ENCODE data around the gene FHAD1.

Gene FHAD1

GRCh38 chr1:15282810-15283474, 35.9 kb downstream of the FHAD1 start:
- no peak for TF ChIP-seq Cebpa-rat (IDR thresholded peaks at IDR 0.05)
- Histone ChIP-seq H3K4me2 (no peak overlapping the region), H3K4me3 (no peak overlapping the region)

GRCh38 chr1:15283526-15283925, 36.5 kb downstream of the FHAD1 start:
- Histone ChIP-seq H3K4me3 (no peak overlapping the region), H4K20me1 (no peaks in the 10 kb centered on the region), H3K27me3 (no peaks in the 10 kb centered on the region), H3K9ac (no peak overlapping the region), H3K4me2 (no peak overlapping the region), H3K9me3 (replicated peaks in 1 of 11) (peaks cover 0 to 20% (median 7%) of the 10 kb centered on the region in 11 experiments; a peak in 11 of 22 replicates), H3K36me3 (no peaks in the 10 kb centered on the region), H3K27ac (no peak overlapping the region), H3K4me1 (peaks cover 0 to 13% (median 6%) of the 10 kb centered on the region in 10 experiments; a peak in 14 of 20 replicates)
- no peak for TF ChIP-seq Cebpa-rat (IDR thresholded peaks at IDR 0.05)

More at GRCh38 chr1:15282810-15283474, 35.9 kb downstream of the FHAD1 start:
- Histone ChIP-seq H3K4me1 (peaks cover 0 to 13% (median 6%) of the 10 kb centered on the region in 10 experiments; a peak in 14 of 20 replicates), H3K9me3 (replicated peaks in 1 of 11) (peaks cover 0 to 19% (median 7%) of the 10 kb centered on the region in 11 experiments; a peak in 11 of 22 replicates), H3K27ac (no peak overlapping the region), H3K9ac (no peak overlapping the region), H4K20me1 (no peaks in the 10 kb centered on the region), H3K36me3 (no peaks in the 10 kb centered on the region), H3K27me3 (no peaks in the 10 kb centered on the region)

- peaks cover 0 to 21% (median 7%) of the 10 kb centered on the region in 11 experiments; a peak in 11 of 22 replicates for H3K9me3 ChIP-seq (replicated peaks in 1 of 11)
- H3K36me3 ChIP-seq: no peaks in the 10 kb centered on the region
Observed at GRCh38 chr1:15286452-15286851, 39.4 kb downstream of the FHAD1 start.

GRCh38 chr1:15287035-15287979, 40.3 kb downstream of the FHAD1 start:
- TF ChIP-seq Cebpa-rat (IDR thresholded peaks at IDR 0.05): no peak
- no peak overlapping the region for H3K9ac ChIP-seq
- H3K4me3 ChIP-seq: no peak overlapping the region
- no peaks in the 10 kb centered on the region for H3K27me3 ChIP-seq
- H3K4me1 ChIP-seq: peaks cover 0 to 13% (median 6%) of the 10 kb centered on the region in 10 experiments; a peak in 15 of 20 replicates
- no peaks in the 10 kb centered on the region for H3K36me3 ChIP-seq
- no peaks in the 10 kb centered on the region for H4K20me1 ChIP-seq
- no peak overlapping the region for H3K4me2 ChIP-seq
- H3K27ac ChIP-seq: no peak overlapping the region
- H3K9me3 ChIP-seq (replicated peaks in 1 of 11): peaks cover 0 to 25% (median 7%) of the 10 kb centered on the region in 11 experiments; a peak in 11 of 22 replicates

More at GRCh38 chr1:15286452-15286851, 39.4 kb downstream of the FHAD1 start:
- no peak overlapping the region for H3K4me2 ChIP-seq
- peaks cover 0 to 13% (median 6%) of the 10 kb centered on the region in 10 experiments; a peak in 15 of 20 replicates for H3K4me1 ChIP-seq
- no peaks in the 10 kb centered on the region for H4K20me1 ChIP-seq
- no peaks in the 10 kb centered on the region for H3K27me3 ChIP-seq
- no peak overlapping the region for H3K27ac ChIP-seq
- H3K4me3 ChIP-seq: no peak overlapping the region
- TF ChIP-seq Cebpa-rat (IDR thresholded peaks at IDR 0.05): no peak
- no peak overlapping the region for H3K9ac ChIP-seq

GRCh38 chr1:15288173-15288926, 41.3 kb downstream of the FHAD1 start:
- no peak overlapping the region for H3K9ac ChIP-seq
- peaks cover 0 to 13% (median 6%) of the 10 kb centered on the region in 10 experiments; a peak in 15 of 20 replicates for H3K4me1 ChIP-seq
- H3K9me3 ChIP-seq (replicated peaks in 1 of 11): peaks cover 0 to 25% (median 7%) of the 10 kb centered on the region in 11 experiments; a peak in 11 of 22 replicates
- H3K27me3 ChIP-seq: no peaks in the 10 kb centered on the region
- H3K36me3 ChIP-seq: no peaks in the 10 kb centered on the region
- no peak overlapping the region for H3K27ac ChIP-seq
- TF ChIP-seq Cebpa-rat (IDR thresholded peaks at IDR 0.05): no peak
- no peak overlapping the region for H3K4me3 ChIP-seq
- no peak overlapping the region for H3K4me2 ChIP-seq
- no peaks in the 10 kb centered on the region for H4K20me1 ChIP-seq

- peaks cover 0 to 8% (median 6%) of the 10 kb centered on the region in 10 experiments; a peak in 15 of 20 replicates for H3K4me1 ChIP-seq
- H3K27me3 ChIP-seq: no peaks in the 10 kb centered on the region
- no peak for TF ChIP-seq Cebpa-rat (IDR thresholded peaks at IDR 0.05)
- H3K4me2 ChIP-seq: no peak overlapping the region
- H3K9ac ChIP-seq: no peak overlapping the region
- no peak overlapping the region for H3K4me3 ChIP-seq
- no peak overlapping the region for H3K27ac ChIP-seq
- no peaks in the 10 kb centered on the region for H3K36me3 ChIP-seq
- no peaks in the 10 kb centered on the region for H4K20me1 ChIP-seq
- peaks cover 0 to 25% (median 7%) of the 10 kb centered on the region in 11 experiments; a peak in 11 of 22 replicates for H3K9me3 ChIP-seq (replicated peaks in 1 of 11)
Observed at GRCh38 chr1:15289251-15289651, 42.2 kb downstream of the FHAD1 start.

GRCh38 chr1:15290382-15290781, 43.4 kb downstream of the FHAD1 start:
- no peak overlapping the region for H3K27ac ChIP-seq
- H3K9ac ChIP-seq: no peak overlapping the region
- TF ChIP-seq Cebpa-rat (IDR thresholded peaks at IDR 0.05): no peak
- no peak overlapping the region for H3K4me2 ChIP-seq
- no peaks in the 10 kb centered on the region; a peak in 1 of 20 replicates for H3K4me1 ChIP-seq
- H3K4me3 ChIP-seq: no peak overlapping the region
- H3K36me3 ChIP-seq: no peaks in the 10 kb centered on the region
- H3K27me3 ChIP-seq: no peaks in the 10 kb centered on the region
- no peaks in the 10 kb centered on the region for H4K20me1 ChIP-seq
- peaks cover 0 to 25% (median 7%) of the 10 kb centered on the region in 11 experiments; a peak in 11 of 22 replicates for H3K9me3 ChIP-seq (replicated peaks in 1 of 11)

GRCh38 chr1:15295696-15296095, 48.7 kb downstream of the FHAD1 start:
- H3K9ac ChIP-seq: no peak overlapping the region
- H3K4me2 ChIP-seq: no peak overlapping the region
- no peak overlapping the region for H3K27ac ChIP-seq
- no peak for TF ChIP-seq Cebpa-rat (IDR thresholded peaks at IDR 0.05)
- H3K4me3 ChIP-seq: no peak overlapping the region
- no peaks in the 10 kb centered on the region for H3K27me3 ChIP-seq
- H3K4me1 ChIP-seq: peaks cover 0 to 29% (median 2%) of the 10 kb centered on the region in 10 experiments; a peak in 9 of 20 replicates
- H4K20me1 ChIP-seq: no peaks in the 10 kb centered on the region
- H3K9me3 ChIP-seq (replicated peaks in 1 of 11): peaks cover 0 to 8% (median 5%) of the 10 kb centered on the region in 11 experiments; a peak in 8 of 22 replicates
- no peaks in the 10 kb centered on the region for H3K36me3 ChIP-seq
